GM18526 (cell line): ENCODE measurements around the gene TCEAL3.

Experiments used
- POLR2A ChIP-seq: IDR thresholded peaks from 3 replicates; pipeline ENCODE4 v1.6.1; 2011; ENCODE audit not compliant: insufficient read length; ENCODE audit errors: extremely low read depth

Gene TCEAL3

GRCh38 chrX:103614999-103615398, 7.2 kb downstream of the TCEAL3 start:
- no peak for TF ChIP-seq POLR2A

- no peak for TF ChIP-seq POLR2A
Observed at GRCh38 chrX:103615781-103616371, 8.1 kb downstream of the TCEAL3 start.

- TF ChIP-seq POLR2A: no peak
Observed at GRCh38 chrX:103616676-103617186, 9.0 kb downstream of the TCEAL3 start.

GRCh38 chrX:103624111-103624510, 16.3 kb downstream of the TCEAL3 start:
- TF ChIP-seq POLR2A: no peak

- TF ChIP-seq POLR2A: no peak
Observed at GRCh38 chrX:103626855-103627254, 19.1 kb downstream of the TCEAL3 start.

GRCh38 chrX:103628386-103629317, 20.9 kb downstream of the TCEAL3 start, which contains the start of gene TCEAL1:
TCEAL1 (plus strand) TSS chrX:103628975; CDS start chrX:103629917, 942 bp downstream.
- peak; percentile 43 for TF ChIP-seq POLR2A

- TF ChIP-seq POLR2A: no peak
Observed at GRCh38 chrX:103629318-103630170, 21.8 kb downstream of the TCEAL3 start.

GRCh38 chrX:103630171-103630511, 22.4 kb downstream of the TCEAL3 start:
- no peak for TF ChIP-seq POLR2A

GRCh38 chrX:103631145-103631544, 23.4 kb downstream of the TCEAL3 start:
- no peak for TF ChIP-seq POLR2A

- TF ChIP-seq POLR2A: no peak
Observed at GRCh38 chrX:103635436-103635835, 27.7 kb downstream of the TCEAL3 start.

GRCh38 chrX:103637604-103638338, 30.0 kb downstream of the TCEAL3 start:
- TF ChIP-seq POLR2A: no peak

- TF ChIP-seq POLR2A: no peak
Observed at GRCh38 chrX:103640401-103641155, 32.8 kb downstream of the TCEAL3 start.

GRCh38 chrX:103644125-103644524, 36.4 kb downstream of the TCEAL3 start:
- no peak for TF ChIP-seq POLR2A

GRCh38 chrX:103647630-103648029, 39.9 kb downstream of the TCEAL3 start:
- no peak for TF ChIP-seq POLR2A

GRCh38 chrX:103651151-103651773, 43.5 kb downstream of the TCEAL3 start:
- no peak for TF ChIP-seq POLR2A
